Peyer's patch (tissue), 4 donors: ENCODE data around the gene PKLR.

Experiments used
- CTCF ChIP-seq, 6 experiments: fragments of 450-650 bp in 4 of 6; fragments of 200-600 bp in 2 of 6; sonication (generic) in 1 of 6; IDR thresholded peaks; one replicate each; pipeline ENCODE4 v1.5.1; 2017 to 2019; ENCODE audit warnings: antibody characterized with exemption in 6 of 6, mild to moderate bottlenecking in 3 of 6, moderate library complexity in 1 of 6
- POLR2A ChIP-seq, 2 donors: fragments of 450-650 bp; IDR thresholded peaks; one replicate each; pipeline ENCODE4 v1.5.1; 2017; ENCODE audit warnings: antibody characterized with exemption in 2 of 2, mild to moderate bottlenecking in 2 of 2, moderate library complexity in 2 of 2

GRCh38 chr1:155324717-155325602 is 23.7 kb upstream of the PKLR start:
- TF ChIP-seq CTCF (IDR thresholded peaks at IDR 0.05) (peak in 5 of 6 experiments; percentile 6 to 67 (median 64)), POLR2A (IDR thresholded peaks at IDR 0.05) (no peak)
